Measurements from ENCODE around the gene INAFM2.

INAFM2 gene

GRCh38 chr15:40282147-40282868, 41.2 kb upstream of the INAFM2 start:
- TF ChIP-seq ZFP3 (CRISPR knock-in tag; IDR thresholded peaks at IDR 0.05) (no peak), ZNF565 (CRISPR knock-in tag; conservative IDR thresholded peaks at IDR 0.05; ENCODE audit: low read depth) (no peak), ISL1 (CRISPR knock-in tag; IDR thresholded peaks at IDR 0.05) (no peak), TCF4 (CRISPR knock-in tag; IDR thresholded peaks at IDR 0.05; ENCODE audit: borderline replicate concordance) (no peak), RARB (CRISPR knock-in tag; IDR thresholded peaks at IDR 0.05) (no peak), TSHZ2 (CRISPR knock-in tag; IDR thresholded peaks at IDR 0.05) (no peak), PPARA (CRISPR knock-in tag; IDR thresholded peaks at IDR 0.05; ENCODE audit: borderline replicate concordance) (no peak)
- peak; percentile 52 for ATAC-seq

- TF ChIP-seq TOX (CRISPR knock-in tag; IDR thresholded peaks at IDR 0.05; ENCODE audit: borderline replicate concordance) = no peak
- no peak for TF ChIP-seq TCF4 (CRISPR knock-in tag; IDR thresholded peaks at IDR 0.05; ENCODE audit: borderline replicate concordance)
- TF ChIP-seq PPARA (CRISPR knock-in tag; IDR thresholded peaks at IDR 0.05; ENCODE audit: borderline replicate concordance) = no peak
- no peak for TF ChIP-seq POU6F1 (CRISPR knock-in tag; IDR thresholded peaks at IDR 0.05; ENCODE audit: borderline replicate concordance, low read depth)
- no peak for TF ChIP-seq ZFP3 (CRISPR knock-in tag; IDR thresholded peaks at IDR 0.05)
- TF ChIP-seq CSRNP3 (CRISPR knock-in tag; IDR thresholded peaks at IDR 0.05) = no peak
- no peak for TF ChIP-seq ZFP30 (CRISPR knock-in tag; IDR thresholded peaks at IDR 0.05)
- no peak for TF ChIP-seq ISL1 (CRISPR knock-in tag; IDR thresholded peaks at IDR 0.05)
- TF ChIP-seq PATZ1 (CRISPR knock-in tag; IDR thresholded peaks at IDR 0.05; ENCODE audit: borderline replicate concordance) = no peak
- TF ChIP-seq OSR1 (CRISPR knock-in tag; IDR thresholded peaks at IDR 0.05) = no peak
- TF ChIP-seq BACH2 (CRISPR knock-in tag; IDR thresholded peaks at IDR 0.05; ENCODE audit: borderline replicate concordance) = no peak
- no peak for TF ChIP-seq ESRRG (CRISPR knock-in tag; IDR thresholded peaks at IDR 0.05)
- no peak for TF ChIP-seq GLIS3 (CRISPR knock-in tag; IDR thresholded peaks at IDR 0.05)
- TF ChIP-seq SNAI2 (CRISPR knock-in tag; IDR thresholded peaks at IDR 0.05) = no peak
- TF ChIP-seq ZNF8 (CRISPR knock-in tag; IDR thresholded peaks at IDR 0.05) = no peak
- peak; percentile 12 for ATAC-seq
These were observed 40.5 kb upstream of the INAFM2 start, which contains the start of gene ANKRD63 for GRCh38 chr15:40282869-40283614. TSS of gene ANKRD63 (minus strand) at chr15:40283064. CDS start at chr15:40282586, 478 bp downstream.

GRCh38 chr15:40283615-40284300, 39.7 kb upstream of the INAFM2 start:
- TF ChIP-seq ISL1 (CRISPR knock-in tag; IDR thresholded peaks at IDR 0.05) (no peak), ZNF8 (CRISPR knock-in tag; IDR thresholded peaks at IDR 0.05) (no peak)
- ATAC-seq = no peak
